ENCODE measurements around the gene IL27RA. TPM values are rescaled to one million over a fixed set of nuclear protein-coding genes. Genes with fewer than 3 reads are reported as not detected.

IL27RA gene
- total RNA-seq, 2 experiments from 2014 or later = 5.2 to 9.0 TPM

- DNase-seq (ENCODE audit: low spot score) = no peak
- Histone ChIP-seq H3K36me3 (ENCODE audit: insufficient read depth, low read length) (no peaks in the 10 kb centered on the region), H4K20me1 (ENCODE audit: insufficient read depth, low read length) (no peaks in the 10 kb centered on the region), H3K79me2 (ENCODE audit: insufficient read depth, low read depth, low read length) (no peaks in the 10 kb centered on the region), H2AFZ (ENCODE audit: low read length) (no peak overlapping the region), H3K9me3 (ENCODE audit: low read length) (no peaks in the 10 kb centered on the region), H3K4me2 (ENCODE audit: low read length) (no peak overlapping the region), H3K27ac (ENCODE audit: low read depth, low read length, poor library complexity, severe bottlenecking) (no peak overlapping the region), H3K4me1 (ENCODE audit: insufficient read depth, low read length, poor library complexity, severe bottlenecking) (no peaks in the 10 kb centered on the region), H3K4me3 (ENCODE audit: low read depth, low read length, poor library complexity, severe bottlenecking) (no peak overlapping the region), H3K9me2 (ENCODE audit: insufficient read depth, low read length) (no peaks in the 10 kb centered on the region)
- CTCF ChIA-PET (ENCODE audit: unreplicated experiment) = no interaction called here
- TF ChIP-seq EZH2phosphoT487 (IDR thresholded peaks at IDR 0.05; ENCODE audit: borderline replicate concordance, low read depth, low read length) (no peak), CTCF (conservative IDR thresholded peaks at IDR 0.05; ENCODE audit: low read length) (no peak)
- intact Hi-C loops (cut with micrococcal nuclease; ENCODE audit: unreplicated experiment) = no loop called here
- POLR2A ChIA-PET = no interaction called here
- no TSS peak for BruUV-seq (replicated peaks)
Measured at GRCh38 chr19:14054099-14054498, 22.5 kb downstream of the IL27RA start.

GRCh38 chr19:14054721-14055120 is 23.2 kb downstream of the IL27RA start:
- BruUV-seq (replicated peaks) = no TSS peak
- H3K4me2 ChIP-seq (ENCODE audit: low read length) = no peak overlapping the region
- H3K9me2 ChIP-seq (ENCODE audit: insufficient read depth, low read length) = no peaks in the 10 kb centered on the region
- H2AFZ ChIP-seq (ENCODE audit: low read length) = no peak overlapping the region
- peaks cover 2% of the 10 kb centered on the region for H3K4me1 ChIP-seq (ENCODE audit: insufficient read depth, low read length, poor library complexity, severe bottlenecking)
- TF ChIP-seq EZH2phosphoT487 (IDR thresholded peaks at IDR 0.05; ENCODE audit: borderline replicate concordance, low read depth, low read length) (no peak), CTCF (conservative IDR thresholded peaks at IDR 0.05; ENCODE audit: low read length) (no peak)
- ChIA-PET POLR2A (no interaction called here), CTCF (ENCODE audit: unreplicated experiment) (no interaction called here)
- no peaks in the 10 kb centered on the region for H3K36me3 ChIP-seq (ENCODE audit: insufficient read depth, low read length)
- H3K4me3 ChIP-seq (ENCODE audit: low read depth, low read length, poor library complexity, severe bottlenecking) = no peak overlapping the region
- intact Hi-C loops (cut with micrococcal nuclease; ENCODE audit: unreplicated experiment) = no loop called here
- H4K20me1 ChIP-seq (ENCODE audit: insufficient read depth, low read length) = no peaks in the 10 kb centered on the region
- no peak overlapping the region for H3K27ac ChIP-seq (ENCODE audit: low read depth, low read length, poor library complexity, severe bottlenecking)
- no peaks in the 10 kb centered on the region for H3K9me3 ChIP-seq (ENCODE audit: low read length)
- no peak for DNase-seq (ENCODE audit: low spot score)
- no peaks in the 10 kb centered on the region for H3K79me2 ChIP-seq (ENCODE audit: insufficient read depth, low read depth, low read length)

GRCh38 chr19:14055396-14055795 is 23.8 kb downstream of the IL27RA start:
- POLR2A ChIA-PET = no interaction called here
- intact Hi-C loops (cut with micrococcal nuclease; ENCODE audit: unreplicated experiment) = no loop called here

More at GRCh38 chr19:14055396-14055795, 23.8 kb downstream of the IL27RA start:
- no peaks in the 10 kb centered on the region for H3K79me2 ChIP-seq (ENCODE audit: insufficient read depth, low read depth, low read length)
- H3K4me3 ChIP-seq (ENCODE audit: low read depth, low read length, poor library complexity, severe bottlenecking) = no peak overlapping the region
- TF ChIP-seq EZH2phosphoT487 (IDR thresholded peaks at IDR 0.05; ENCODE audit: borderline replicate concordance, low read depth, low read length) (no peak), CTCF (conservative IDR thresholded peaks at IDR 0.05; ENCODE audit: low read length) (no peak)
- no peaks in the 10 kb centered on the region for H3K9me2 ChIP-seq (ENCODE audit: insufficient read depth, low read length)
- no peak overlapping the region for H3K27ac ChIP-seq (ENCODE audit: low read depth, low read length, poor library complexity, severe bottlenecking)
- peaks cover 6% of the 10 kb centered on the region for H3K4me1 ChIP-seq (ENCODE audit: insufficient read depth, low read length, poor library complexity, severe bottlenecking)
- CTCF ChIA-PET (ENCODE audit: unreplicated experiment) = interaction anchor here (1.2 kb wide), 1 partner anchor 17 kb away, joined by 3 read pairs; the partner anchor contains the start of gene MISP3
- H3K4me2 ChIP-seq (ENCODE audit: low read length) = no peak overlapping the region
- no peaks in the 10 kb centered on the region for H4K20me1 ChIP-seq (ENCODE audit: insufficient read depth, low read length)
- H3K9me3 ChIP-seq (ENCODE audit: low read length) = no peaks in the 10 kb centered on the region
- DNase-seq (ENCODE audit: low spot score) = no peak
- BruUV-seq (replicated peaks) = no TSS peak
- no peak overlapping the region for H2AFZ ChIP-seq (ENCODE audit: low read length)
- no peaks in the 10 kb centered on the region for H3K36me3 ChIP-seq (ENCODE audit: insufficient read depth, low read length)

Data from OCI-LY7 (cell line).